GM12878 (cell line): Measurements from ENCODE around the gene ERC2. TPM values are rescaled to one million over a fixed set of nuclear protein-coding genes. Genes with fewer than 3 reads are reported as not detected.

Experiments used
- ATAC-seq: fragments of 200-7000 bp; cut with Tn5 transposase; 3 replicates; pipeline ENCODE4 v1.9.1; 2020; ENCODE audit warnings: mild to moderate bottlenecking, moderate library complexity
- BruUV-seq: library from RNA; stranded (reverse); fragments of 400-500 nt; replicated peaks from 2 replicates; lab custom pipeline; 2021; lab: Mats Ljungman, UMichigan
- CTCF ChIA-PET: fragments of 300-600 bp; sonication (Branson Sonifier 250); formaldehyde crosslinking; extraction: SDS; loops from one replicate; lab custom pipeline; 2021; ENCODE audit warnings: inconsistent platforms; lab: Yijun Ruan, JAX
- POLR2A ChIA-PET: fragments of 350-600 bp; formaldehyde crosslinking; extraction: SDS; loops from one replicate; lab custom pipeline; 2021; ENCODE audit warnings: inconsistent platforms; lab: Charles Lee
- RAD21 ChIA-PET: fragments of 300-600 bp; sonication (Branson Sonifier 250); formaldehyde crosslinking; loops from one replicate; lab custom pipeline; 2023; ENCODE audit warnings: antibody characterized with exemption; ENCODE audit not compliant: unreplicated experiment; lab: Charles Lee
- SMC1A ChIA-PET: fragments of 300-600 bp; sonication (Branson Sonifier 250); formaldehyde crosslinking; loops from one replicate; lab custom pipeline; 2023; ENCODE audit not compliant: unreplicated experiment, uncharacterized antibody; lab: Charles Lee
- DNase-seq: peaks from one replicate; pipeline ENCODE4 v3.0.0-alpha.2; 2011; ENCODE audit warnings: low read depth, low spot score
- FAIRE-seq: peaks from 3 replicates; lab custom pipeline; 2011; peaks lifted over from hg19 to GRCh38; lab: Jason Lieb, UNC
- H2AFZ ChIP-seq: 2 replicates; pipeline ENCODE4 v1.6.0; 2011; ENCODE audit warnings: low read depth, low read length, control low read depth; ENCODE audit not compliant: control insufficient read depth
- H3K27ac ChIP-seq: 2 replicates; pipeline ENCODE4 v1.5.1; 2011; ENCODE audit warnings: control low read depth; ENCODE audit not compliant: control insufficient read depth, insufficient read depth
- H3K27me3 ChIP-seq, 2 experiments: replicated peaks in 1 of 2; 2 replicates each; pipeline versions ENCODE4 v1.6.0 to v1.6.1; 2011; ENCODE audit warnings: low read length in 1 of 2; ENCODE audit not compliant: control insufficient read depth in 2 of 2, insufficient read depth in 2 of 2
- H3K36me3 ChIP-seq, 2 experiments: 2 replicates each; pipeline ENCODE4 v1.5.1; 2011; ENCODE audit warnings: low read length in 1 of 2; ENCODE audit not compliant: control insufficient read depth in 2 of 2, insufficient read depth in 2 of 2
- H3K4me1 ChIP-seq: 2 replicates; pipeline ENCODE4 v1.6.1; 2011; ENCODE audit warnings: mild to moderate bottlenecking, low read length, moderate library complexity, mixed read lengths; ENCODE audit not compliant: control insufficient read depth, insufficient read depth
- H3K4me2 ChIP-seq: 2 replicates; pipeline ENCODE4 v1.6.0; 2011; ENCODE audit warnings: control low read depth; ENCODE audit not compliant: control insufficient read depth, insufficient read depth
- H3K4me3 ChIP-seq: fragments of 200-600 bp; sonication (generic); 2 replicates; pipeline ENCODE4 v1.5.1; 2016
- H3K79me2 ChIP-seq: 2 replicates; pipeline ENCODE4 v1.6.0; 2011; ENCODE audit warnings: low read length; ENCODE audit not compliant: control insufficient read depth, insufficient read depth
- H3K9ac ChIP-seq: 2 replicates; pipeline ENCODE4 v1.8.0; 2011; ENCODE audit warnings: low read length, control low read depth, mixed read lengths; ENCODE audit not compliant: control insufficient read depth, insufficient read depth
- H3K9me3 ChIP-seq: replicated peaks from 3 replicates; pipeline ENCODE4 v1.5.1; 2011; ENCODE audit warnings: mild to moderate bottlenecking, low read length; ENCODE audit not compliant: control insufficient read depth, insufficient read depth
- H4K20me1 ChIP-seq: 2 replicates; pipeline ENCODE4 v1.6.0; 2011; ENCODE audit not compliant: control insufficient read depth, insufficient read depth
- ATF7 ChIP-seq: fragments of 450-650 bp; IDR thresholded peaks from 2 replicates; pipeline ENCODE4 v1.6.1; 2016; ENCODE audit warnings: low read depth, mild to moderate bottlenecking
- BHLHE40 ChIP-seq, 2 experiments: fragments of 450-650 bp in 1 of 2; IDR thresholded peaks; 2 replicates each; pipeline ENCODE4 v1.6.1; 2011 to 2017; ENCODE audit warnings: low read depth in 2 of 2, borderline replicate concordance in 1 of 2, improper control_type of control experiment in 1 of 2, low read length in 1 of 2, mild to moderate bottlenecking in 1 of 2
- CEBPB ChIP-seq, 2 experiments: fragments of 150-350 bp in 1 of 2; IDR thresholded peaks; 2 replicates each; pipeline ENCODE4 v1.6.1; 2012 to 2014; ENCODE audit warnings: low read depth in 2 of 2, low read length in 2 of 2, borderline replicate concordance in 1 of 2, inconsistent platforms in 1 of 2
- LARP7 ChIP-seq: fragments of 450-650 bp; IDR thresholded peaks from 2 replicates; pipeline ENCODE4 v1.6.1; 2017; ENCODE audit warnings: mild to moderate bottlenecking
- MXI1 ChIP-seq: fragments of 150-350 bp; IDR thresholded peaks from 2 replicates; pipeline ENCODE4 v1.6.1; 2011; ENCODE audit warnings: low read depth, mild to moderate bottlenecking, inconsistent platforms, low read length, improper control_type of control experiment
- SMARCA5 ChIP-seq: fragments of 450-650 bp; IDR thresholded peaks from 2 replicates; pipeline ENCODE4 v1.6.1; 2017; ENCODE audit warnings: mild to moderate bottlenecking
- ZNF217 ChIP-seq: fragments of 450-650 bp; IDR thresholded peaks from 2 replicates; pipeline ENCODE4 v1.6.1; 2017; ENCODE audit warnings: antibody characterized with exemption, mild to moderate bottlenecking
- WGBS: methylation state at CpG from one replicate; pipeline ENCODE4 v1.1.6; 2016; ENCODE audit warnings: low lambda C conversion rate; ENCODE audit not compliant: insufficient replicate concordance, insufficient coverage; ENCODE audit errors: missing lambda C conversion rate; 5-methylcytosine and 5-hydroxymethylcytosine counted together
- in situ Hi-C: fragments of 300-500 bp; cut with MboI; formaldehyde crosslinking; loops from 9 replicates; pipeline ENCODE4 v1.14.3; 2018; ENCODE audit warnings: mixed read lengths
- intact Hi-C: fragments of 100-400 bp; cut with micrococcal nuclease; formaldehyde crosslinking; loops from one replicate; pipeline ENCODE4 v1.14.2; 2022; ENCODE audit not compliant: unreplicated experiment
- polyA plus RNA-seq, 11 experiments: library from polyadenylated mRNA; depleted of rRNA in 4 of 11; unstranded in 6 of 11; stranded (reverse) in 5 of 11; fragments of >200 nt; fragmentation: Nextera tagmentation in 4 of 11; fragmentation: Illumina TruSeq in 1 of 11; extraction: Ambion mirVana in 4 of 11; extraction: Trizol in 1 of 11; gene quantifications; 1 replicate in 1 of 11; 2 replicates in 10 of 11; pipeline versions ENCODE4 v1.2.1 to v1.2.3, GENCODE V29; 2011 to 2016; ENCODE audit warnings: inconsistent platforms in 2 of 11, missing spikeins in 2 of 11, low read depth in 1 of 11
- total RNA-seq, 4 experiments: library from RNA; depleted of rRNA in 3 of 4; stranded (reverse); fragments of >200 nt in 3 of 4; fragmentation: Illumina TruSeq in 1 of 4; extraction: Trizol in 1 of 4; gene quantifications; 2 replicates each; pipeline versions ENCODE4 v1.2.1 to v1.2.3, GENCODE V29; 2013 to 2021
- TF ChIP-seq, protein P1 (sequence below): fragments of 450-650 bp; IDR thresholded peaks from 2 replicates; pipeline ENCODE4 v1.6.1; 2017; ENCODE audit warnings: mild to moderate bottlenecking

Gene ERC2
- total and polyA plus RNA-seq, 10 of the 15 experiments (the other 5 are each of a cell fraction or from before 2014, with no cell fraction given): 0.06 to 1.4 (median 0.12) TPM; not detected in 3

- H3K79me2 ChIP-seq: no peaks in the 10 kb centered on the region
- H3K9me3 ChIP-seq: no peaks in the 10 kb centered on the region
- no peak overlapping the region for H3K9ac ChIP-seq
- CTCF ChIA-PET: no interaction called here
- no peak overlapping the region for H3K4me2 ChIP-seq
- WGBS: 21% methylated on average over 3 of the region's 3 CpGs
- RAD21 ChIA-PET: no interaction called here
- no peak overlapping the region for H2AFZ ChIP-seq
- no peak for DNase-seq
- H4K20me1 ChIP-seq: no peaks in the 10 kb centered on the region
- POLR2A ChIA-PET: no interaction called here
- no peaks in the 10 kb centered on the region for H3K4me1 ChIP-seq
- H3K36me3 ChIP-seq: no peaks in the 10 kb centered on the region
- TF ChIP-seq LARP7: no peak
- no peak for TF ChIP-seq SMARCA5
- TF ChIP-seq ATF7: no peak
- no peak for TF ChIP-seq ZNF217
- no peak for TF ChIP-seq CEBPB (IDR thresholded peaks at IDR 0.05; ENCODE audit: borderline replicate concordance in 1 of 2, low read depth in 2 of 2, low read length in 2 of 2)
- no peak for TF ChIP-seq MXI1
- no peak for TF ChIP-seq BHLHE40 (IDR thresholded peaks at IDR 0.05; ENCODE audit: borderline replicate concordance in 1 of 2, low read depth in 2 of 2, low read length in 1 of 2)
- TF ChIP-seq, protein P1, sequence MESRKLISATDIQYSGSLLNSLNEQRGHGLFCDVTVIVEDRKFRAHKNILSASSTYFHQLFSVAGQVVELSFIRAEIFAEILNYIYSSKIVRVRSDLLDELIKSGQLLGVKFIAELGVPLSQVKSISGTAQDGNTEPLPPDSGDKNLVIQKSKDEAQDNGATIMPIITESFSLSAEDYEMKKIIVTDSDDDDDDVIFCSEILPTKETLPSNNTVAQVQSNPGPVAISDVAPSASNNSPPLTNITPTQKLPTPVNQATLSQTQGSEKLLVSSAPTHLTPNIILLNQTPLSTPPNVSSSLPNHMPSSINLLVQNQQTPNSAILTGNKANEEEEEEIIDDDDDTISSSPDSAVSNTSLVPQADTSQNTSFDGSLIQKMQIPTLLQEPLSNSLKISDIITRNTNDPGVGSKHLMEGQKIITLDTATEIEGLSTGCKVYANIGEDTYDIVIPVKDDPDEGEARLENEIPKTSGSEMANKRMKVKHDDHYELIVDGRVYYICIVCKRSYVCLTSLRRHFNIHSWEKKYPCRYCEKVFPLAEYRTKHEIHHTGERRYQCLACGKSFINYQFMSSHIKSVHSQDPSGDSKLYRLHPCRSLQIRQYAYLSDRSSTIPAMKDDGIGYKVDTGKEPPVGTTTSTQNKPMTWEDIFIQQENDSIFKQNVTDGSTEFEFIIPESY: no peak
- BruUV-seq: no TSS peak
- H3K27ac ChIP-seq: no peak overlapping the region
- no peak for FAIRE-seq
- SMC1A ChIA-PET: interaction anchor here (0.6 to 0.9 kb wide), 2 partner anchors 8 to 27 kb away, joined by 3 read pairs; no protein-coding TSS in a partner anchor
- H3K27me3 ChIP-seq: no peaks in the 10 kb centered on the region; a peak in 1 of 4 replicates
- in situ Hi-C loops: no loop called here
- H3K4me3 ChIP-seq: no peak overlapping the region
- intact Hi-C loops: no loop called here
- no peak for ATAC-seq
These were observed 151.3 kb downstream of the ERC2 start for GRCh38 chr3:56316944-56317343.
